ENCODE data around the gene LATS2.

LATS2 gene

GRCh38 chr13:20980430-20980829 is 81.0 kb downstream of the LATS2 start:
- TF ChIP-seq ARNTL (CRISPR knock-in tag; IDR thresholded peaks at IDR 0.05; ENCODE audit: borderline replicate concordance, low read depth) (no peak), SNAI2 (CRISPR knock-in tag; IDR thresholded peaks at IDR 0.05) (no peak), ZNF70 (CRISPR knock-in tag; IDR thresholded peaks at IDR 0.05) (no peak), PPARA (CRISPR knock-in tag; IDR thresholded peaks at IDR 0.05; ENCODE audit: borderline replicate concordance) (no peak), BACH2 (CRISPR knock-in tag; IDR thresholded peaks at IDR 0.05; ENCODE audit: borderline replicate concordance) (no peak), TOX (CRISPR knock-in tag; IDR thresholded peaks at IDR 0.05; ENCODE audit: borderline replicate concordance) (no peak), POU6F1 (CRISPR knock-in tag; IDR thresholded peaks at IDR 0.05; ENCODE audit: borderline replicate concordance, low read depth) (no peak), CREB5 (CRISPR knock-in tag; IDR thresholded peaks at IDR 0.05; ENCODE audit: low read depth) (no peak), CSDC2 (CRISPR knock-in tag; IDR thresholded peaks at IDR 0.05) (no peak), ESRRG (CRISPR knock-in tag; IDR thresholded peaks at IDR 0.05) (no peak), ZNF565 (CRISPR knock-in tag; conservative IDR thresholded peaks at IDR 0.05; ENCODE audit: low read depth) (no peak), CSRNP3 (CRISPR knock-in tag; IDR thresholded peaks at IDR 0.05) (no peak), ISL1 (CRISPR knock-in tag; IDR thresholded peaks at IDR 0.05) (no peak), ZFP30 (CRISPR knock-in tag; IDR thresholded peaks at IDR 0.05) (no peak)
- ATAC-seq: no peak

- no peak for ATAC-seq
These were observed 84.0 kb downstream of the LATS2 start for GRCh38 chr13:20977394-20977793.

More at GRCh38 chr13:20977394-20977793, 84.0 kb downstream of the LATS2 start:
- TF ChIP-seq ZFP3 (CRISPR knock-in tag; IDR thresholded peaks at IDR 0.05) (no peak), CREB5 (CRISPR knock-in tag; IDR thresholded peaks at IDR 0.05; ENCODE audit: low read depth) (no peak), ARNTL (CRISPR knock-in tag; IDR thresholded peaks at IDR 0.05; ENCODE audit: borderline replicate concordance, low read depth) (no peak), ZNF70 (CRISPR knock-in tag; IDR thresholded peaks at IDR 0.05) (no peak), CSRNP3 (CRISPR knock-in tag; IDR thresholded peaks at IDR 0.05) (no peak), PATZ1 (CRISPR knock-in tag; IDR thresholded peaks at IDR 0.05; ENCODE audit: borderline replicate concordance) (no peak), POU6F1 (CRISPR knock-in tag; IDR thresholded peaks at IDR 0.05; ENCODE audit: borderline replicate concordance, low read depth) (no peak), RARB (CRISPR knock-in tag; IDR thresholded peaks at IDR 0.05) (no peak), TCF4 (CRISPR knock-in tag; IDR thresholded peaks at IDR 0.05; ENCODE audit: borderline replicate concordance) (no peak), TOX (CRISPR knock-in tag; IDR thresholded peaks at IDR 0.05; ENCODE audit: borderline replicate concordance) (no peak), SNAI2 (CRISPR knock-in tag; IDR thresholded peaks at IDR 0.05) (no peak), ZC3H10 (CRISPR knock-in tag; IDR thresholded peaks at IDR 0.05) (no peak), ESRRG (CRISPR knock-in tag; IDR thresholded peaks at IDR 0.05) (no peak), ZNF8 (CRISPR knock-in tag; IDR thresholded peaks at IDR 0.05) (no peak), TSHZ2 (CRISPR knock-in tag; IDR thresholded peaks at IDR 0.05) (no peak), CSDC2 (CRISPR knock-in tag; IDR thresholded peaks at IDR 0.05) (no peak)

Data from SK-N-SH treated with all-trans-retinoic acid at 6 μM for 48 hours (cell line).